Kidney (tissue), 14 donors: ENCODE data around the gene GP1BA. TPM values are rescaled to one million over a fixed set of nuclear protein-coding genes. Genes with fewer than 3 reads are reported as not detected.

Experiments
- DNase-seq, 5 donors: peaks; one replicate each; pipeline ENCODE4 v3.0.0-alpha.2; 2013 to 2020
- FAIRE-seq: peaks from 2 replicates; lab custom pipeline; 2012; peaks lifted over from hg19 to GRCh38; lab: Jason Lieb, UNC
- H3K27ac ChIP-seq, 2 donors: one replicate each; pipeline ENCODE4 v1.7.0; 2013; ENCODE audit warnings: low read depth in 2 of 2, low read length in 2 of 2, inconsistent platforms in 1 of 2
- H3K27me3 ChIP-seq: one replicate; pipeline ENCODE4 v1.7.1; 2013; ENCODE audit warnings: low read length, inconsistent platforms; ENCODE audit not compliant: control insufficient read depth, insufficient read depth
- H3K36me3 ChIP-seq, 3 donors: one replicate each; pipeline versions ENCODE4 v1.7.0 to v1.7.1; 2013; ENCODE audit warnings: low read length in 3 of 3, control low read depth in 1 of 3, inconsistent platforms in 1 of 3; ENCODE audit not compliant: insufficient read depth in 3 of 3, control insufficient read depth in 2 of 3
- H3K4me1 ChIP-seq, 3 donors: one replicate each; pipeline versions ENCODE4 v1.7.0 to v1.7.1; 2013; ENCODE audit warnings: low read length in 3 of 3, inconsistent platforms in 1 of 3, low read depth in 1 of 3; ENCODE audit not compliant: control insufficient read depth in 2 of 3, insufficient read depth in 2 of 3
- H3K4me3 ChIP-seq, 3 donors: one replicate each; pipeline versions ENCODE4 v1.7.0 to v1.8.1; 2013; ENCODE audit warnings: low read length in 3 of 3, control low read depth in 1 of 3, inconsistent platforms in 1 of 3
- H3K9ac ChIP-seq, 3 donors: one replicate each; pipeline versions ENCODE4 v1.7.0 to v1.7.1; 2013; ENCODE audit warnings: low read length in 3 of 3, control low read depth in 1 of 3, inconsistent platforms in 1 of 3
- H3K9me3 ChIP-seq, 3 donors: one replicate each; pipeline versions ENCODE4 v1.7.0 to v1.7.1; 2013; ENCODE audit warnings: low read length in 3 of 3, control low read depth in 1 of 3, inconsistent platforms in 1 of 3; ENCODE audit not compliant: control insufficient read depth in 2 of 3, insufficient read depth in 1 of 3
- intact Hi-C: fragments of 100-400 bp; cut with DNase I; formaldehyde crosslinking; loops from one replicate; pipeline ENCODE4 v1.11.1; 2022
- polyA plus RNA-seq: library from polyadenylated mRNA; stranded (reverse); fragments of 350-450 nt; fragmentation: Illumina TruSeq; extraction: RNeasy Lipid Tissue Mini Kit (QIAGEN cat#74804); gene quantifications from one replicate; pipeline ENCODE4 v1.2.3, GENCODE V29; 2014; ENCODE audit warnings: low read depth, low replicate concordance; ENCODE audit not compliant: insufficient read depth
- total RNA-seq: library from RNA; stranded (reverse); fragmentation: NEBNext Ultra II Directional; extraction: Animal tissue kit (Norgen Biotek cat#: 25700); gene quantifications from one replicate; pipeline ENCODE4 v1.2.1, GENCODE V29; 2021
- TF ChIP-seq, protein P1 (sequence below): IDR thresholded peaks from 3 replicates; pipeline ENCODE4 v1.5.1; 2012; ENCODE audit warnings: mild to moderate bottlenecking, moderate library complexity, borderline replicate concordance; ENCODE audit not compliant: insufficient read depth; ENCODE audit errors: extremely low read depth
- donor health status: control.
- donor health status: control.
- donor health status: control.
- donor health status: control.
- donor health status: control.
- donor health status: DM: yes; HTN: yes; CAD: no.
- donor health status: Normal renal cell carcinoma (clear cell type).

The GP1BA gene
- total and polyA plus RNA-seq, 2 donors from 2014 or later, result not detected

DNA sequence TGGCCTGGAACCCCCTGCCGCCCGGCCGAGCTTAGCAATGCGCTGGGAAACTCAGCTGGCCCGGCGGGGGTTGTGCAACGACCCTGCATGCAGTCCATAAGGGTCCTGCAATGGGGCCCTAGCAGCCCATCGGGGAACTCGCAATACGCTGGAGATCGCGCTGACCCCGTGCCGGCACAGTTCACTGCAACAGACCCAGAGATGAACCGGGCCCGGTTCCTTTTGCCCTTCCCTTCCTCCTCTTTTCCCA is 7.4 kb downstream of the GP1BA start:
- intact Hi-C loops, result no loop called here
- no peaks in the 10 kb centered on the region for H3K27me3 ChIP-seq
- DNase-seq (peak in 3 of 5 donors; percentile 44 to 86 (median 54)), FAIRE-seq (no peak)
- H3K36me3 ChIP-seq, result peaks cover 0 to 32% (median 17%) of the 10 kb centered on the region in 3 donors
- H3K4me3 ChIP-seq, result peak overlapping the region; percentile 80 to 95 (median 81)
- H3K9ac ChIP-seq, result peak overlapping the region; percentile 45 to 96 (median 67)
- H3K9me3 ChIP-seq, result no peaks in the 10 kb centered on the region
- H3K4me1 ChIP-seq, result peaks cover 5 to 26% (median 18%) of the 10 kb centered on the region in 3 donors
- TF ChIP-seq, protein P1, sequence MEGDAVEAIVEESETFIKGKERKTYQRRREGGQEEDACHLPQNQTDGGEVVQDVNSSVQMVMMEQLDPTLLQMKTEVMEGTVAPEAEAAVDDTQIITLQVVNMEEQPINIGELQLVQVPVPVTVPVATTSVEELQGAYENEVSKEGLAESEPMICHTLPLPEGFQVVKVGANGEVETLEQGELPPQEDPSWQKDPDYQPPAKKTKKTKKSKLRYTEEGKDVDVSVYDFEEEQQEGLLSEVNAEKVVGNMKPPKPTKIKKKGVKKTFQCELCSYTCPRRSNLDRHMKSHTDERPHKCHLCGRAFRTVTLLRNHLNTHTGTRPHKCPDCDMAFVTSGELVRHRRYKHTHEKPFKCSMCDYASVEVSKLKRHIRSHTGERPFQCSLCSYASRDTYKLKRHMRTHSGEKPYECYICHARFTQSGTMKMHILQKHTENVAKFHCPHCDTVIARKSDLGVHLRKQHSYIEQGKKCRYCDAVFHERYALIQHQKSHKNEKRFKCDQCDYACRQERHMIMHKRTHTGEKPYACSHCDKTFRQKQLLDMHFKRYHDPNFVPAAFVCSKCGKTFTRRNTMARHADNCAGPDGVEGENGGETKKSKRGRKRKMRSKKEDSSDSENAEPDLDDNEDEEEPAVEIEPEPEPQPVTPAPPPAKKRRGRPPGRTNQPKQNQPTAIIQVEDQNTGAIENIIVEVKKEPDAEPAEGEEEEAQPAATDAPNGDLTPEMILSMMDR, result no peak
- H3K27ac ChIP-seq, result peak overlapping the region; percentile 86 to 87

GRCh38 chr17:4939796-4940554 is 7.9 kb downstream of the GP1BA start, which contains the start of the genes RNF167 and SLC25A11:
RNF167 (plus strand) TSS chr17:4940268; CDS start chr17:4940910, 642 bp downstream.
SLC25A11 (minus strand) TSS chr17:4940046; CDS start chr17:4939910, 136 bp downstream.
- peak; percentile 85 for FAIRE-seq
- peak within 1 kb of the TSS; percentile 45 to 96 (median 68) for H3K9ac ChIP-seq
- intact Hi-C loops, result no loop called here
- TF ChIP-seq, protein P1, result peak; percentile 14
- no peaks in the 10 kb centered on the region for H3K9me3 ChIP-seq
- H3K36me3 ChIP-seq, result peaks cover 0 to 36% (median 19%) of the 10 kb centered on the region in 3 donors
- DNase-seq, result peak; percentile 98 to 100 (median 98)
- peak within 1 kb of the TSS; percentile 80 to 95 (median 84) for H3K4me3 ChIP-seq
- H3K27me3 ChIP-seq, result no peaks in the 10 kb centered on the region
- H3K27ac ChIP-seq, result peak within 1 kb of the TSS; percentile 86 to 87
- peaks cover 5 to 29% (median 18%) of the 10 kb centered on the region in 3 donors for H3K4me1 ChIP-seq

GRCh38 chr17:4940555-4941318 is 8.7 kb downstream of the GP1BA start:
- no peaks in the 10 kb centered on the region for H3K9me3 ChIP-seq
- no peak for FAIRE-seq
- TF ChIP-seq, protein P1, result no peak
- intact Hi-C loops, result no loop called here
- peak in 2 of 5 donors; percentile 60 to 90 for DNase-seq
- peak overlapping the region; percentile 86 to 87 for H3K27ac ChIP-seq
- H3K4me3 ChIP-seq, result peak overlapping the region; percentile 68 to 95 (median 84)
- H3K36me3 ChIP-seq, result peaks cover 2 to 36% (median 22%) of the 10 kb centered on the region in 3 donors
- no peaks in the 10 kb centered on the region for H3K27me3 ChIP-seq
- peak overlapping the region; percentile 34 to 87 (median 68) for H3K9ac ChIP-seq
- peaks cover 5 to 37% (median 18%) of the 10 kb centered on the region in 3 donors for H3K4me1 ChIP-seq
